ENCODE data around the gene F2.
"Not testable (repeated sequence)": the region's sequence is repeated elsewhere in the genome, so short reads cannot be mapped to it uniquely, and the experiment has no call there.

The F2 gene

DNA sequence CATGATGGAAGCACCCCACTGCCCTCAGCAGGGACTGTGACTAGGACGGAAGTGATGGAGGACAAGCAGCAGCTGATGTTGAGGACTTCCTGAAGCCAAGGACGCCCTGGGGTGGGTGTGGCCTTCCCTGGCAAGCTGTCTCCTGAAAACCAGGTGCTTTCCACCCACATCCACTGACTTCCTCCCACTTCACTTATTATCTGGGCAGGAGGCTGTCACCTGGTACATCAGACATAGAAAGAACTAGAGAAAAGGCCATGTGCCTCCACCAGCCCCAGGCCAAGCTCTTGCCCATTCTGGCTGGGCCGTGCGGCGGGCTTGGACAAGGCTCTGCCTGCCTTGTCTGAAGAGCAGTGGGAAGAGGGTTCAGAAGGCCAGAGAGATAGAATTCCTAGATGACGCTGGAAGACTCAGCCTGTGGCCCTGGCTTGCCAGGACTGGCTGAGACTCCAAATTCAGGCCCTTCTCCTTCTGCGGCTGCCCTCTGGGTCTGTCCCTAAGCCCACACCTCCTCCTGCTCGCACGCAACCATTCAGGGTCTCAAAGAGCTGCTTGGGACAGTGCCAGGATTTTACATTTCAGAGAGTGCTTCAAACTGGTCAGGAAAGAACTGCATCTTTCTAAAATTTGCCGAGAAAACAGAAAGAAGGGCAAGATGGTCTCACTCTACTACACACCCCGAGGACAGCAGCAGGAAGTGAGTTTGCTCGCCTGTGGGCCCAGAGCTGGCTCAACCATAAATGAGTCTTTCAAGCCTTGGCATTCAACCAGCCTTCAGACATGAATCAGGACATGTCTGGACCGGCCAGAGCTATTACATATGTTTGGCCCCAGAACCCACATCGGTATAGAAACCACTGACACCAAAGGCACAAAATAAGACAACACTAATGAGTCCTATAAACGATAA, 31.9 kb upstream of the F2 start:
- no peak for DNase-seq (ENCODE audit: low read depth)

DNA sequence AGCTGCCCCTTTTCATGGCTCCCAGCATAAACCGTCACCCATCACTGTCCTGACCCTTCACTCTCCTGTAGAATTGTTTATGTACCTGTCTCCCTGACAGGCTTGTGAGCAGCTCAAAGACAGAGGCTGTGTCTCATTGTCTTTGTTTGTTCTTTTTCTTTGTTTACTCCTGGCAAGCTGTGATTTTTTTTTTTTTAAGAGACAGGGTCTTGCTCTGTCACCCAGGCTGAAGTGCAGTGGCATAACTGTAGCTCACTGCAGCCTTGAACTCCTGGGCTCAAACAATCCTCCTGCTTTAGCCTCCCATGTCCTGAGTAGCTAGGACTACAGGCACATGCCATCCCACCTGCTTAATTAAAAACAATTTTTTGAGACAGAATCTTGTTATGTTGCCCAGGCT, 28.3 kb upstream of the F2 start:
- DNase-seq (ENCODE audit: low read depth): no peak

- no peak for DNase-seq (ENCODE audit: low read depth)
Observed at GRCh38 chr11:46692450-46692849, 26.6 kb upstream of the F2 start.

- no peak for DNase-seq (ENCODE audit: low read depth)
Observed at GRCh38 chr11:46693597-46694012, 25.4 kb upstream of the F2 start.

DNA sequence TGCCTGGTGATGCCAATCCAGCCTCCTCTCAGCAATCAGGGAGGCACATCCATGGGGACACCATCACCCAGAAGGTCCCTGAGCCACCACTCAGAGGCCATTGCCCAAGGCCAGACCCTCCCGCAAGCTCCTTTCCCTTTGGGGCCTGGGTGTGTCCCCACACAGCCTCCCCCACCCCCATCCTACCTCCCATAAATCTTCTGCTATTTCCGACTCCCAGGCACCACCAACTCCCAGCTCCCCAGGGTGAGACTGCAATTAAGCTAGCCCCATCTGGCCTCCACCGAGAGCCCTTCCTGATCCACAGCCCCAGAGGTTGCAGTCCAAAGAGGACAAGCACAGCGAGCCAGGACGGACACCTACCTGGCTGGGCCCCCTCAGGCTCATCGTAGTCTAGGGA, 24.9 kb upstream of the F2 start:
- DNase-seq (ENCODE audit: low read depth): no peak

GRCh38 chr11:46694607-46695006, 24.4 kb upstream of the F2 start:
- no peak for DNase-seq (ENCODE audit: low read depth)

- DNase-seq (ENCODE audit: low read depth): no peak
Observed at GRCh38 chr11:46695345-46696211, 23.4 kb upstream of the F2 start.

- DNase-seq (ENCODE audit: low read depth): no peak
Observed at GRCh38 chr11:46696212-46696558, 22.8 kb upstream of the F2 start.

- DNase-seq (ENCODE audit: low read depth): no peak
Observed at GRCh38 chr11:46697303-46697702, 21.7 kb upstream of the F2 start.

DNA sequence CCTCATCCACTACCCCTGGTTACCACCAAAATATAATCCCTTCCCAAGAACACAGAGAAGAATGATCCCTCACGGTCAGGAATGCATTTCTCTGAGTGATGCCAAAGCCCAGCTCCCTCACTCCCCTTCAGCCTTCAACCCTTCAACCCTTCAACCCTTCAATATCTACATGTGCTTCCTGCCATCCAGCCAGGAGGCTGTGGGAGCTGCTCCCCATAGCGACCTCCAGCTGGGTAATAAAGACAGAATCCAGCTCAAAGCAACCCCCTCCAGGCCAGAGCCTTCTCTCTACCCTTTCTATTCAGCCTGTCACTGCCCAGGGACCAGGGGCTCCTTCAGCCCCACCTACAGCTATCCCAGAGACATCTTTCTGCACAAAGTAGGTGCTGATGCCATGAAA, 21.3 kb upstream of the F2 start:
- no peak for DNase-seq (ENCODE audit: low read depth)

- DNase-seq (ENCODE audit: low read depth): no peak
Observed at GRCh38 chr11:46698597-46698996, 20.4 kb upstream of the F2 start.

- DNase-seq (ENCODE audit: low read depth): peak; percentile 99
Observed at GRCh38 chr11:46700241-46701077, 18.6 kb upstream of the F2 start, which contains the start of the genes ARHGAP1 and ZNF408. Gene ARHGAP1 (minus strand): TSS chr11:46700619. CDS start chr11:46696107, 4,512 bp downstream. Gene ZNF408 (plus strand): TSS chr11:46701031. CDS start chr11:46701048, 17 bp downstream.

GRCh38 chr11:46701078-46701654, 17.8 kb upstream of the F2 start:
- DNase-seq (ENCODE audit: low read depth): no peak

DNA sequence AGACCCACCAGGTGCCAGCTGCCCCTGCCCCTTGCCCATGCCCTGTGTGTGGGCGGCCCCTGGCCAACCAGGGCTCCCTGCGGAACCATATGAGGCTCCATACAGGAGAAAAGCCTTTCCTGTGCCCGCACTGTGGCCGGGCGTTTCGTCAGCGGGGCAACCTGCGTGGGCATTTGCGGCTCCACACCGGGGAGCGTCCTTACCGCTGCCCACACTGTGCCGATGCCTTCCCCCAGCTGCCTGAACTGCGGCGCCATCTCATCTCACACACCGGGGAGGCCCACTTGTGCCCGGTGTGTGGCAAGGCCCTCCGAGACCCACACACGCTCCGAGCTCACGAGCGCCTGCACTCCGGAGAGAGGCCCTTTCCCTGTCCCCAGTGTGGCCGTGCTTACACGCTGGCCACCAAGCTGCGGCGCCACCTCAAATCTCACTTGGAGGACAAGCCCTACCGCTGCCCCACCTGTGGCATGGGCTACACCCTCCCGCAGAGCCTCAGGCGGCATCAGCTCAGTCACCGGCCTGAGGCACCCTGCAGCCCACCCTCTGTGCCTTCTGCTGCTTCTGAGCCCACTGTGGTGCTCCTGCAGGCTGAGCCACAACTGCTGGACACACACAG, 13.8 kb upstream of the F2 start:
- DNase-seq (ENCODE audit: low read depth): no peak

DNA sequence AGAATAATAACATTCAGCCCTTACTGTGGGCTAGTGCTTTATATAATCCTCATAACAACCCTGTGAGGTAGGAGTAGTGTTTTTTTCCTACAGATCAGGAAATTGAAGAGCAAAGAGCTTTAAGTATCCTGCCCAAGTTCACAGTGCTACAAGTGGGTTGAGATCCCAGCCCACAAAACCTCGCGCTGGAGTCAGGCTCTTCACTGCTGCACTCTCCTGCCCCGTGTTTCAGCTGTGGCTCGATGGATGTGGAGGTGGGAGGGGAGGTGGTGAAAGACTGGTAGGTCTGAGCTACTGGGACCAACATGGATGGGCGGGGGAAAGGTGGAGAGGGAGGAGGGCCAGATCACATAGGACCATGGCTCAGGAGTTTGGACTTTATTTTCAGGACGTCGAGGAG, 12.1 kb upstream of the F2 start:
- DNase-seq (ENCODE audit: low read depth): no peak

DNA sequence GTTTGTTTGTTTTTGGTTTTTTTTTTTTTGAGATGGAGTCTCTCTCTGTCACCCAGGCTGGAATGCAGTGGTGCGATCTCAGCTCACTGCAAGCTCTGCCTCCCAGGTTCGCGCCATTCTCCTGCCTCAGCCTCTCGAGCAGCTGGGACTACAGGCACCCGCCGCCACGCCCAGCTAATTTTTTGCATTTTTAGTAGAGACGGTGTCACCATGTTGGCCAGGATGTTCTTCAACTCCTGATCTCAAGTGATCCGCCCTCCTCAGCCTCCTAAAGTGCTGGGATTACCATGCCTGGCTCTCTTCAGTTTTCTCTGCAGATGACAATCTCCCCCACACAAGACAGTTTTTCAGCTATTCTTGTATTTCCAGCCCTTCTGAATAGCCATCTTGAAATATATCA, 9.7 kb upstream of the F2 start:
- not testable (repeated sequence) for DNase-seq (ENCODE audit: low read depth)

DNA sequence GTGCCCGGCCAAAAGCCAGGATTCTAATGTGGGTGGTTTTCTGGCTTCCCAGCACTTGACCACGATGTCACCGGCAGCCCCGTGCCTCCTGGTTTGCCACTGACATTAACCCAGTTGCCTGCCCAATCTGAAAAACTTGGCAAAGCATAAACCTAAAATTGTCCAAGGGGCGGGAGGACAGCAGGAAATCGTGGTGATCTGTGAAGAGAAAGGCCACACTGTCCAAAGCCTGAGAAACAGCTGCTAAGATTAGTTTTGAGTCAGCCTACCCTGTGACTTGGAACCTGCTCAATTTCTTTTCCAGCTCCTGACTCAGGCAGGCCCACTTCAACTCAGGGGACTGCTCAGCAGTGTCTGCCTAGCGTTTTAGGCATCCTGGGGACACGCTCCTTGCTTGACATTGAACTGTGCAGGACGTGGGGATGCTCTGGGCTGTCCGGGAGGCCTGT, 8.2 kb upstream of the F2 start:
- DNase-seq (ENCODE audit: low read depth): no peak

- no peak for DNase-seq (ENCODE audit: low read depth)
Observed at GRCh38 chr11:46711303-46711702, 7.7 kb upstream of the F2 start.

GRCh38 chr11:46712874-46713576, 6.0 kb upstream of the F2 start:
- DNase-seq (ENCODE audit: low read depth): no peak

- not testable (repeated sequence) for DNase-seq (ENCODE audit: low read depth)
Observed at GRCh38 chr11:46717825-46718154, 1.2 kb upstream of the F2 start.

All from activated gamma-delta T cell treated with anti-CD3 and anti-CD28 coated beads, Interleukin-2, amount 50 U/mL, for 16 hours (primary cell).